ENCODE measurements around the gene DEFB132. TPM values are rescaled to one million over a fixed set of nuclear protein-coding genes. Genes with fewer than 3 reads are reported as not detected.

DEFB132 gene
- total and polyA plus RNA-seq, 2 of the 13 experiments (the other 11 are each of a cell fraction or from before 2014, with no cell fraction given): not detected

DNA sequence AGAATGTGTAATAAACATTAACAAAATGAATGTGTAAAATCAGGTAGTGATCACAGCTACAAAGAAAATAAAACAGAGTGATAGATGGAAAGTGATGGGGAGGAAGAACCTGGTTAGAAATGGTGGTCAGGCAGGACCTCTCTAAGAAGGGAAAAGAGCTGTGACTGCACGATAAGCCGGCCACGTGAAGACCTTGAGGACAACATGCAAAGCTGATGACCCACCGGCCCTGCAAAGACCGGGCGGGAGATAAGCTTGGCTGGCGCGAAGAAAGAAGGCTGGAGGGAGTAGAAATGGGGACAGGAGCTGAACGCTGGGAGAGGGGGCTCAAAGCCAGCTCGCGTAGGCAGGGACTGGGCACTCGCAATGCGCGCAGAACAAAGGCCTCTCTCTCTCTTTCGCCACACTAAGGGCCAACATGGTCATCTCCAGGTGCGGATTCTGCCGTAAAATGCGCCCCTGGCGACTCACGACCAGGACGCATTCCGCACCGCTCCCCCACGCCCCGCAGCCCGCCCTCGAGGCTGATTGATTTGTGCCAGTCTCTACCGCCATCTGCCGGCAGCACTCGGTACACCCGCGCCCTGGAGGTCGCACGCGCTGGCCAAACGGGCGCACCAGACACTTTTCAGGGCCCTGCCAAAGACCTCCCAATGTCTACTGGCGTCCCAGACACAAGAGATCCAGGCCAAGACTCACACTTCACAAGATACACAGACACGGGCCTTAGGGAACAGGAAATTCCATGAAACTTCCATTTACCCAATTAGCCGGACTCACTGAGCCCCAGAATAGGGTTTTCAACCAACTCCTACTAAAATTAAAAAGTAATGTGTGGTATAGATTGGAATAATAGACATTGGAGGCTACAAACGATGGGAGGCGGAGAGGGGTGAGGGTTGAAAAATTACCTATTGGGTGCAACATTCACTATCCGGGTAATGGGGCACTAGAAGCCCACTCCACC, 9.4 kb downstream of the DEFB132 start (continued):
- TF ChIP-seq, protein P1, sequence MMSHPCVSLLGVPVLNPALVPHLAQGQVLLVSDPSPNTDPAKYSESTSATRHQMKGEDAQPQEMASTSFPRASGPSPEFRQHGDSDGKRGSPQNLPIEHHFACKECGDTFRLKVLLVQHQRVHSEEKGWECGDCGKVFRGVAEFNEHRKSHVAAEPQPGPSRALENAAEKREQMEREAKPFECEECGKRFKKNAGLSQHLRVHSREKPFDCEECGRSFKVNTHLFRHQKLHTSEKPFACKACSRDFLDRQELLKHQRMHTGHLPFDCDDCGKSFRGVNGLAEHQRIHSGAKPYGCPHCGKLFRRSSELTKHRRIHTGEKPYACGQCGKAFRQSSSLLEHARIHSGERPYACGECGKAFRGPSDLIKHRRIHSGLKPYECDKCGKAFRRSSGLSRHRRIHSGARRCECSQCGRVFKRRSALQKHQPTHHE (CRISPR knock-in tag; IDR thresholded peaks at IDR 0.05; ENCODE audit: borderline replicate concordance): peak; percentile 84
- no peak for TF ChIP-seq MBD4 (IDR thresholded peaks at IDR 0.05; ENCODE audit: borderline replicate concordance, low read length)
- TF ChIP-seq FOXM1 (CRISPR knock-in tag; IDR thresholded peaks at IDR 0.05): 0 out of 2 replicates have a peak, but pooled peaks have one; percentile 50
- TF ChIP-seq RBM39 (IDR thresholded peaks at IDR 0.05; ENCODE audit: low read depth, low read length, poor library complexity, severe bottlenecking): peak; percentile 96
- no peak for TF ChIP-seq ZNF44 (CRISPR knock-in tag; IDR thresholded peaks at IDR 0.05)
- peak; percentile 62 for TF ChIP-seq ETV5 (CRISPR knock-in tag; IDR thresholded peaks at IDR 0.05; ENCODE audit: borderline replicate concordance)
- peak; percentile 79; the same call in 1 of the 2 replicates for TF ChIP-seq SMAD1 (CRISPR knock-in tag; IDR thresholded peaks at IDR 0.05; ENCODE audit: borderline replicate concordance, low read depth)
- TF ChIP-seq ZSCAN12 (CRISPR knock-in tag; IDR thresholded peaks at IDR 0.05): peak; percentile 63; the same call in 1 of the 2 replicates
- TF ChIP-seq, protein P2, sequence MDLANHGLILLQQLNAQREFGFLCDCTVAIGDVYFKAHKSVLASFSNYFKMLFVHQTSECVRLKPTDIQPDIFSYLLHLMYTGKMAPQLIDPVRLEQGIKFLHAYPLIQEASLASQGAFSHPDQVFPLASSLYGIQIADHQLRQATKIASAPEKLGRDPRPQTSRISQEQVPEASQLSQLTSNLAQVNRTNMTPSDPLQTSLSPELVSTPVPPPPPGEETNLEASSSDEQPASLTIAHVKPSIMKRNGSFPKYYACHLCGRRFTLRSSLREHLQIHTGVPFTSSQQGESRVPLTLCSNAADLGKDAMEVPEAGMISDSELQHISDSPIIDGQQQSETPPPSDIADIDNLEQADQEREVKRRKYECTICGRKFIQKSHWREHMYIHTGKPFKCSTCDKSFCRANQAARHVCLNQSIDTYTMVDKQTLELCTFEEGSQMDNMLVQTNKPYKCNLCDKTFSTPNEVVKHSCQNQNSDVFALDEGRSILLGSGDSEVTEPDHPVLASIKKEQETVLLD (CRISPR knock-in tag; IDR thresholded peaks at IDR 0.05; ENCODE audit: low read depth): 0 out of 2 replicates have a peak, but pooled peaks have one; percentile 69
- TF ChIP-seq ZNF180 (CRISPR knock-in tag; IDR thresholded peaks at IDR 0.05; ENCODE audit: borderline replicate concordance, low read depth): no peak; the same call in 1 of the 2 replicates
- TF ChIP-seq, protein P3, sequence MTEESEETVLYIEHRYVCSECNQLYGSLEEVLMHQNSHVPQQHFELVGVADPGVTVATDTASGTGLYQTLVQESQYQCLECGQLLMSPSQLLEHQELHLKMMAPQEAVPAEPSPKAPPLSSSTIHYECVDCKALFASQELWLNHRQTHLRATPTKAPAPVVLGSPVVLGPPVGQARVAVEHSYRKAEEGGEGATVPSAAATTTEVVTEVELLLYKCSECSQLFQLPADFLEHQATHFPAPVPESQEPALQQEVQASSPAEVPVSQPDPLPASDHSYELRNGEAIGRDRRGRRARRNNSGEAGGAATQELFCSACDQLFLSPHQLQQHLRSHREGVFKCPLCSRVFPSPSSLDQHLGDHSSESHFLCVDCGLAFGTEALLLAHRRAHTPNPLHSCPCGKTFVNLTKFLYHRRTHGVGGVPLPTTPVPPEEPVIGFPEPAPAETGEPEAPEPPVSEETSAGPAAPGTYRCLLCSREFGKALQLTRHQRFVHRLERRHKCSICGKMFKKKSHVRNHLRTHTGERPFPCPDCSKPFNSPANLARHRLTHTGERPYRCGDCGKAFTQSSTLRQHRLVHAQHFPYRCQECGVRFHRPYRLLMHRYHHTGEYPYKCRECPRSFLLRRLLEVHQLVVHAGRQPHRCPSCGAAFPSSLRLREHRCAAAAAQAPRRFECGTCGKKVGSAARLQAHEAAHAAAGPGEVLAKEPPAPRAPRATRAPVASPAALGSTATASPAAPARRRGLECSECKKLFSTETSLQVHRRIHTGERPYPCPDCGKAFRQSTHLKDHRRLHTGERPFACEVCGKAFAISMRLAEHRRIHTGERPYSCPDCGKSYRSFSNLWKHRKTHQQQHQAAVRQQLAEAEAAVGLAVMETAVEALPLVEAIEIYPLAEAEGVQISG (CRISPR knock-in tag; IDR thresholded peaks at IDR 0.05): peak; percentile 92
- TF ChIP-seq ZNF766 (CRISPR knock-in tag; IDR thresholded peaks at IDR 0.05; ENCODE audit: borderline replicate concordance): peak; percentile 90
- TF ChIP-seq THAP11 (CRISPR knock-in tag; IDR thresholded peaks at IDR 0.05): peak; percentile 82
- TF ChIP-seq ETV6 (CRISPR knock-in tag; conservative IDR thresholded peaks at IDR 0.05): peak; percentile 89
- TF ChIP-seq ZNF432 (CRISPR knock-in tag; IDR thresholded peaks at IDR 0.05; ENCODE audit: borderline replicate concordance): no peak
- TF ChIP-seq ZBTB8A (CRISPR knock-in tag; IDR thresholded peaks at IDR 0.05; ENCODE audit: borderline replicate concordance, low read depth): peak; percentile 87
- TF ChIP-seq NFIC (IDR thresholded peaks at IDR 0.05; ENCODE audit: low read length): no peak
- TF ChIP-seq, protein P4, sequence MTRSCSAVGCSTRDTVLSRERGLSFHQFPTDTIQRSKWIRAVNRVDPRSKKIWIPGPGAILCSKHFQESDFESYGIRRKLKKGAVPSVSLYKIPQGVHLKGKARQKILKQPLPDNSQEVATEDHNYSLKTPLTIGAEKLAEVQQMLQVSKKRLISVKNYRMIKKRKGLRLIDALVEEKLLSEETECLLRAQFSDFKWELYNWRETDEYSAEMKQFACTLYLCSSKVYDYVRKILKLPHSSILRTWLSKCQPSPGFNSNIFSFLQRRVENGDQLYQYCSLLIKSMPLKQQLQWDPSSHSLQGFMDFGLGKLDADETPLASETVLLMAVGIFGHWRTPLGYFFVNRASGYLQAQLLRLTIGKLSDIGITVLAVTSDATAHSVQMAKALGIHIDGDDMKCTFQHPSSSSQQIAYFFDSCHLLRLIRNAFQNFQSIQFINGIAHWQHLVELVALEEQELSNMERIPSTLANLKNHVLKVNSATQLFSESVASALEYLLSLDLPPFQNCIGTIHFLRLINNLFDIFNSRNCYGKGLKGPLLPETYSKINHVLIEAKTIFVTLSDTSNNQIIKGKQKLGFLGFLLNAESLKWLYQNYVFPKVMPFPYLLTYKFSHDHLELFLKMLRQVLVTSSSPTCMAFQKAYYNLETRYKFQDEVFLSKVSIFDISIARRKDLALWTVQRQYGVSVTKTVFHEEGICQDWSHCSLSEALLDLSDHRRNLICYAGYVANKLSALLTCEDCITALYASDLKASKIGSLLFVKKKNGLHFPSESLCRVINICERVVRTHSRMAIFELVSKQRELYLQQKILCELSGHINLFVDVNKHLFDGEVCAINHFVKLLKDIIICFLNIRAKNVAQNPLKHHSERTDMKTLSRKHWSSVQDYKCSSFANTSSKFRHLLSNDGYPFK (CRISPR knock-in tag; IDR thresholded peaks at IDR 0.05; ENCODE audit: borderline replicate concordance): peak; percentile 94

Measured in HepG2 (cell line).